AG10803 (cell line): Measurements from ENCODE around the gene KDELR3.

ENCODE experiments used
- DNase-seq: peaks from one replicate; pipeline ENCODE4 v3.0.0; 2010; ENCODE audit warnings: low read depth
- H3K4me3 ChIP-seq: 2 replicates; pipeline ENCODE4 v1.5.1; 2011; ENCODE audit warnings: mild to moderate bottlenecking, low read length, control low read depth
- TF ChIP-seq, protein P1 (sequence below): conservative IDR thresholded peaks from 2 replicates; pipeline ENCODE4 v1.5.1; 2011; ENCODE audit warnings: mild to moderate bottlenecking, low read length, control low read depth, inconsistent platforms

The KDELR3 gene

DNA sequence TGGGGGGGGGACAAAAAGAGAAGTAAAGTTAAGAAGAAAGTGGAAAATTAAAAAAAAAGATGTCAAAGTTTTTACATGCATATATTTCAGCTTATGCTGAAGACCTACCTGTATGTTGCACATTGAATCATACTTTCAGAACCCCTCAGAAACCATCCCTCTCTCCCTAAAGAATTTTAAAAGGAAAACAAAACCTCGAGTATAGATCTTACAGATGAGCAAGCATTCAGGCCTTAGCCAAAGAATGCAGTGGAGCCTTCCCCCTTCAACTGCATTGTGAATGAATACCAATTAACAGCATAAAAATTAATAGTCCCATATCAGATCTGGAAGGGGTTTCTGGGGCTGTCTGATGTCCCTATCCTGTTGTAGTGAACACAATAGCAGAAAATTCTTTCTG, 16.3 kb downstream of the KDELR3 start:
- no peak for DNase-seq
- H3K4me3 ChIP-seq = no peak overlapping the region
- TF ChIP-seq, protein P1, sequence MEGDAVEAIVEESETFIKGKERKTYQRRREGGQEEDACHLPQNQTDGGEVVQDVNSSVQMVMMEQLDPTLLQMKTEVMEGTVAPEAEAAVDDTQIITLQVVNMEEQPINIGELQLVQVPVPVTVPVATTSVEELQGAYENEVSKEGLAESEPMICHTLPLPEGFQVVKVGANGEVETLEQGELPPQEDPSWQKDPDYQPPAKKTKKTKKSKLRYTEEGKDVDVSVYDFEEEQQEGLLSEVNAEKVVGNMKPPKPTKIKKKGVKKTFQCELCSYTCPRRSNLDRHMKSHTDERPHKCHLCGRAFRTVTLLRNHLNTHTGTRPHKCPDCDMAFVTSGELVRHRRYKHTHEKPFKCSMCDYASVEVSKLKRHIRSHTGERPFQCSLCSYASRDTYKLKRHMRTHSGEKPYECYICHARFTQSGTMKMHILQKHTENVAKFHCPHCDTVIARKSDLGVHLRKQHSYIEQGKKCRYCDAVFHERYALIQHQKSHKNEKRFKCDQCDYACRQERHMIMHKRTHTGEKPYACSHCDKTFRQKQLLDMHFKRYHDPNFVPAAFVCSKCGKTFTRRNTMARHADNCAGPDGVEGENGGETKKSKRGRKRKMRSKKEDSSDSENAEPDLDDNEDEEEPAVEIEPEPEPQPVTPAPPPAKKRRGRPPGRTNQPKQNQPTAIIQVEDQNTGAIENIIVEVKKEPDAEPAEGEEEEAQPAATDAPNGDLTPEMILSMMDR = no peak

DNA sequence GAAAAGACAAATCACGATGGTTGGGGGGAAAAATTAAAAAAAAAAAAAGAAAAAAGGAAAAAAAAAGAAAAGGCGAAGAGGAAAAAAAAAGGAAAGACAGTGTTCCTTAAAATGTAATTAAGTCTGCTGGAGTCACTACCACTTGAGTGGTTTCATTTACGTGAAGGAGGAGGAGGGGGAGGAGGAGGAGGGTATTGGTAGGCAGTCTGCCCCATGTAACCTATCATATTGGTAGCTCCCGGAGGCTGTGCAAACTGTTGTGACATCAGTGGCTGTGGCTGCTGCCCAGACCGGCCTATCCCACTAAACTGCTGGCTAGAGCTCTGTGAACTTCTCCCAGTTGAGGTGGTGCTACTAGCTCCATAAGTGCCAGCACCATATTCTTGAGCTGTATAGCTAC, 17.9 kb downstream of the KDELR3 start:
- no peak for DNase-seq
- H3K4me3 ChIP-seq = no peak overlapping the region
- TF ChIP-seq, protein P1 = no peak

DNA sequence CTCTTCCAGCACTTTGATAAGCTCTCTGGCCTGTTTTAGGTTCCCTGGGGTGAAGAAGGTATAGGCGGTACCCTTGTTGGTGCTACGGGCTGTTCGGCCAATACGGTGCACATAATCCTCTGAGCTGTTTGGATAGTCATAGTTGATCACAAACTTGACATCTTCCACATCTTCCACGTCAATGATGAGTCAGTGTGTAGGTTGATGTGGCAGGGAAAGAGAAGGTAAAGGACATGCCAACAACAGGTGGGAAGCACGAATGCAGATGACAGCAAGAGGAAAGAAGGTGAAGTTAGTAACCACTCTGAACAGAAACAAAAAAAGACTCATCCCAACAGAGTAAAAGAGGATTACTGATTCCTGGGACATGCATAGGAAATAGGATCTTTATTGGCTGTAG, 20.1 kb downstream of the KDELR3 start:
- TF ChIP-seq, protein P1 = no peak
- no peak for DNase-seq
- H3K4me3 ChIP-seq = no peak overlapping the region

DNA sequence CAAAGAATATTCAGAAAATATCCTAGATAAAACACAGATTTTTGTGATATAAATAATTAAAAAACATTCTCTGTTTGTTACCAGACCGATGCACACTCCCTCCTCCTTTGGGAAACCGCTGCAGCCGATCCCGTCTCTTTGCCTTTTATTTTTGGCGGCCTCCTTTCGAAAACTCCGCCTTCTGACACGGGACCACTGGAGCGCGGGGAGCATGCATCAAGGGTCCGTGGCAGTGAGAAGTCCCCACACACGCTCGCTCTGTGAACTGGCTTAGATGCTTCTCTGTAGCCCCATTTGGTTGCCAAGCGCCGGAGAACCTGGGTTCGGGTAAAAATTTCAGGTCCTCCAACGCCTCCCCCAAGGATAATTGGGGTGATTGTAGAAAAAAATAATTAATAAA, 21.2 kb downstream of the KDELR3 start:
- H3K4me3 ChIP-seq = no peak overlapping the region
- TF ChIP-seq, protein P1 = no peak
- no peak for DNase-seq

DNA sequence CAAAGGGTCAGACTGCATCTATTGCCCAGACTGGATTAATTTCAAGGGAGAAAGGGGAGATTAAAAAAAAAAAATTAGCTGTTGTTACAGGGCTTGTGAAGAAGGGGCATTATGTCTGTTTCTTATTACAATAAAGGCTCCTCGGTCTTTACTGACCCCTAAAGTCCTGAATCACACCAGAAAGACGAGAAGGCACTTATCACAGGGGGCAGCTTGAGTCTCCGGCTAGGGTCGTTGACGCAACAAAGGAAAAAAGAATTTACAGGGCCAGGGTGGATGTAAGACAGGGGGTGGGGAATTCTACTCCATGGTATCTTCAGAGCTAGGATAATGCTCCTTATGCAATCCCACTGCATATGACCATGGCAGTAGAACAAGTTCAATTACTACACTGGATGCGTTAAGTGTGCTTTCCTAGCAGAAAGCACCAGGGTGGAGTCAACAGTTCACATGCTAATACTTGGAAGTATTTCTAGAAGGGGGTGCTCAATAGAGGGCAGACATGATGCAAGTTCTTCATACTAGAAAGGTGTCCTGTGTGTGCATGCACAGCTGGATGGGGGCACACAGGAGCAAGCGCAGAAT, 21.8 kb downstream of the KDELR3 start:
- no peak for DNase-seq
- TF ChIP-seq, protein P1 = no peak
- no peak overlapping the region for H3K4me3 ChIP-seq

DNA sequence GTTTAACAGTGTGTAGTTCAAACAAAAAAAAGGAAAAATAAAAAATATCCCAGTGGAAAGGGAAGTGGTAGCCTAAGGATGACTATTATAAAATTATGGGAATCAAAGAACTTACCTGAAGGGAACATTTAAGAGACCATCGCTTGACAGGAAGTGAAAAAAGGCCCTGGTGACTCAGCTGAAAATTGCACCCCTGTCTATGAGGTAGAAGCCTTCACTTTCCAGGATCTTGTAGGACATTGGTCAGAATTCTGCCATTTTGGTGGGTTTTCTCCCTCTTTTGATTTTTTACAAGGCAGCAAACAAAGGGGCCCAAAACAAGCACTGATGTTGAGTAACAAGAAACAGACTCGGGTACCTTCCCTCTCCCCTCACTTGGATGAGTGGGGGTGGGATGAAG, 22.6 kb downstream of the KDELR3 start:
- TF ChIP-seq, protein P1 = no peak
- no peak overlapping the region for H3K4me3 ChIP-seq
- DNase-seq = no peak

DNA sequence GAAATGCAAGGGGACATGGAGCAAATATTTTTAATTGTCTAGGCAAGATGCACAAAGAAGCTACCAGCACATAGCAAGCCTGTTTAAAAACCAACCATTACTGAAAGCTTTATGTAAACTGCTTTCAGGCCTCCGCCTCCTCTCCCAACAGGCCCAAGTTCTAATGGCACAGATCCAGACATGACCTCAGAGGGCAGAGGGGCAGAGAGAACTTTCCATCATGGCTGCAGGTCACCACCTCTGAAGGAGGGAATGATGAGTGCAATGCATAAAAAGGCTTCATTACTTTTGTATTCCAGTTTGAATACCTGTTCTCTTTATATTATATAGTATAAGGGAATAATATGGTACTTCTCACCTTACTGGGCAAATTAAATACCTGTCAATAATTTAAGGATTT, 23.0 kb downstream of the KDELR3 start:
- TF ChIP-seq, protein P1 = no peak
- no peak overlapping the region for H3K4me3 ChIP-seq
- DNase-seq = no peak
